ENCODE results near the gene ERBB4.
A peak's percentile ranks its signal among the peaks of the same experiment; 100 is the strongest.

The ERBB4 gene

GRCh38 chr2:211458974-211459373 lies 1079.6 kb downstream of the ERBB4 start:
- Histone ChIP-seq H3K36me3 (no peaks in the 10 kb centered on the region), H3K4me1 (no peaks in the 10 kb centered on the region), H3K4me3 (ENCODE audit: low read depth, low read length) (no peak overlapping the region), H3K9me3 (no peaks in the 10 kb centered on the region), H3K27me3 (no peaks in the 10 kb centered on the region)
- no peak for DNase-seq
- TF ChIP-seq CTCF (IDR thresholded peaks at IDR 0.05; ENCODE audit: low read depth, low read length) = no peak

GRCh38 chr2:211457325-211457724 lies 1081.3 kb downstream of the ERBB4 start:
- no peaks in the 10 kb centered on the region for H3K36me3 ChIP-seq
- H3K4me1 ChIP-seq = no peaks in the 10 kb centered on the region
- no peak for TF ChIP-seq CTCF (IDR thresholded peaks at IDR 0.05; ENCODE audit: low read depth, low read length)
- no peaks in the 10 kb centered on the region for H3K9me3 ChIP-seq
- no peak for DNase-seq
- no peak overlapping the region for H3K4me3 ChIP-seq (ENCODE audit: low read depth, low read length)
- H3K27me3 ChIP-seq = no peaks in the 10 kb centered on the region

- TF ChIP-seq CTCF (IDR thresholded peaks at IDR 0.05; ENCODE audit: low read depth, low read length) = peak; percentile 99
- H3K27me3 ChIP-seq = no peaks in the 10 kb centered on the region
- no peaks in the 10 kb centered on the region for H3K9me3 ChIP-seq
- H3K36me3 ChIP-seq = no peaks in the 10 kb centered on the region
- H3K4me3 ChIP-seq (ENCODE audit: low read depth, low read length) = no peak overlapping the region
- H3K4me1 ChIP-seq = no peaks in the 10 kb centered on the region
- DNase-seq = peak; percentile 49
These were observed 1083.3 kb downstream of the ERBB4 start for GRCh38 chr2:211455216-211455841.

- no peak overlapping the region for H3K4me3 ChIP-seq (ENCODE audit: low read depth, low read length)
- H3K36me3 ChIP-seq = no peaks in the 10 kb centered on the region
- no peak for TF ChIP-seq CTCF (IDR thresholded peaks at IDR 0.05; ENCODE audit: low read depth, low read length)
- DNase-seq = no peak
- no peaks in the 10 kb centered on the region for H3K4me1 ChIP-seq
- no peaks in the 10 kb centered on the region for H3K9me3 ChIP-seq
- H3K27me3 ChIP-seq = no peaks in the 10 kb centered on the region
These were observed 1083.9 kb downstream of the ERBB4 start for GRCh38 chr2:211454679-211455078.

DNA sequence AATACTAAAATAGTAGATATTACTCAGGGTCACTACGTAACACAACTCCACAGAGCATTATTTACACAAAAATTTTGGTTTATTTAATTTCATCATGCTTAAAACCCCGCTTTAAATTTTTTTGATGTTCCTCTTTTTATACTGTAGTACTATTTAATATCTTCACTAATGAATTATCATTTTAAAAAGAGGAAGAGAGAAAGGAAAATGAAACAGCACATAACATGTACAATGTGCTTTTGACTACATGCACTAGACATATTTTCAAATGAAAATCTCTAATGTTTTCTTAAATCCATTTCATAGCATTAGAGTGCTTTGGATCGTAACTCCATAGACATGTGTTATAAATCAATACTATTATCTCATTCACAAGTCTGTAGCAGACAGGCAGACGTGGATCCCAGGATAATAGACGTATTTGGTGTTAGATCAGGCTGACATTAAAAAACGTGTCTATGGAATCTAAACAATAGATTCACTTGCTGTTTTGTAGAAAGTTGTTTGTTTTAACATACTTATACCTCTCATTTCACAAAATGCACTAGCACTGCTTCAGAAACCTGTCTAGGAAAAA lies 1085.2 kb downstream of the ERBB4 start:
- H3K4me1 ChIP-seq = no peaks in the 10 kb centered on the region
- no peaks in the 10 kb centered on the region for H3K27me3 ChIP-seq
- DNase-seq = no peak
- TF ChIP-seq CTCF (IDR thresholded peaks at IDR 0.05; ENCODE audit: low read depth, low read length) = no peak
- no peaks in the 10 kb centered on the region for H3K9me3 ChIP-seq
- H3K4me3 ChIP-seq (ENCODE audit: low read depth, low read length) = no peak overlapping the region
- no peaks in the 10 kb centered on the region for H3K36me3 ChIP-seq

GRCh38 chr2:211451642-211452041 lies 1087.0 kb downstream of the ERBB4 start:
- Histone ChIP-seq H3K36me3 (no peaks in the 10 kb centered on the region), H3K27me3 (no peaks in the 10 kb centered on the region), H3K4me1 (no peaks in the 10 kb centered on the region), H3K4me3 (ENCODE audit: low read depth, low read length) (no peak overlapping the region), H3K9me3 (no peaks in the 10 kb centered on the region)
- no peak for DNase-seq
- no peak for TF ChIP-seq CTCF (IDR thresholded peaks at IDR 0.05; ENCODE audit: low read depth, low read length)
